GM12892 (cell line): Measurements from ENCODE around the gene ARID3B.

ENCODE experiments used
- POLR2A ChIP-seq: IDR thresholded peaks from 2 replicates; pipeline ENCODE4 v1.6.1; 2011; ENCODE audit warnings: low read depth, low read length, control low read depth
- POLR2AphosphoS5 ChIP-seq: IDR thresholded peaks from 2 replicates; pipeline ENCODE4 v1.6.1; 2011; ENCODE audit warnings: low read depth, low read length, control low read depth
- TAF1 ChIP-seq: IDR thresholded peaks from 2 replicates; pipeline ENCODE4 v1.6.1; 2011; ENCODE audit warnings: low read depth, mild to moderate bottlenecking, control low read depth, low read length, borderline replicate concordance

DNA sequence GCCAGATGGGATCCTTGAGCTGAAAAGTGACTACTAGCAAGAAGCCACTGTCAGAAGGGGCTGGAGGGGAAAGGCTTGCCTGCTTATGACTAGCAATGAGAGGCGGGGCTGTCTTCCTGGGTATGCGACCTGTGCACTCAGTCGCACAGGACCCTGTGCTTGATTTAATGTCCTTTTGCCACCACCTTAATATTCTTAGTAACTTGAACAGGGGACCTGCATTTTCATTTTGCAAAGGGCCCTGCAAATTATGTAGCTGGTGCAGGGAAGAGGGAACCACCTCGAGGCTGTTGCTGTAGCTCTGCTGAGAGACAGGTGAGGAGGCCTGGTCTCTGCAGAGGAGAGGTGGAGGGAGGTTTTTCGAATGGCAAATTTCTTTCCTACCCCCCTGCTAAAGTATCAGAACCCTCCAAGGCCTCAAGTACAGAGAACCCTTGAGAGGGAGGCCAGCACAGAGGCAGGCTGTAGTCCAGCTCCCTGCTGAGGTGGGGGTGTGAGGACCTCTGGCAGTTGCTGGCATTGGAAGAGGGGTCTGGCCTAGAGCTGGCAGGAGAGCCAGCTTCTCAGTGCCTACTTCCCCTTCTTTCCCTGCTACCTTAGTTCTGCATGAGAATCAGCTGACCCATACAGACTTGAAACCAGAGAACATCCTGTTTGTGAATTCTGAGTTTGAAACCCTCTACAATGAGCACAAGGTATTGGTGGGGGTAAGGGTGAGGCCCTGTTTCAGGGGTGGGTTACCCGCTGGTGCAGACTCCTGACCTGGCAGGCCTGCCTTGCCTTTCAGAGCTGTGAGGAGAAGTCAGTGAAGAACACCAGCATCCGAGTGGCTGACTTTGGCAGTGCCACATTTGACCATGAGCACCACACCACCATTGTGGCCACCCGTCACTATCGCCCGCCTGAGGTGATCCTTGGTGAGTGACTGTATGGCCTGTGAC is 86.0 kb downstream of the ARID3B start:
- TF ChIP-seq TAF1 = no peak
- TF ChIP-seq POLR2A = no peak
- TF ChIP-seq POLR2AphosphoS5 = no peak
